Stimulated activated CD8-positive, alpha-beta memory T cell treated with anti-CD3 and anti-CD28 coated beads, Interleukin-2, amount 100 ng/mL, for 48 hours (primary cell): Measurements from ENCODE around the gene PDLIM1.
"Not testable (repeated sequence)": the region's sequence is repeated elsewhere in the genome, so short reads cannot be mapped to it uniquely, and the experiment has no call there.

Experiments used
- DNase-seq, 2 donors: peaks; one replicate each; pipeline ENCODE4 v3.0.0-alpha.2; 2020; ENCODE audit warnings: low read depth in 2 of 2

The PDLIM1 gene

DNA sequence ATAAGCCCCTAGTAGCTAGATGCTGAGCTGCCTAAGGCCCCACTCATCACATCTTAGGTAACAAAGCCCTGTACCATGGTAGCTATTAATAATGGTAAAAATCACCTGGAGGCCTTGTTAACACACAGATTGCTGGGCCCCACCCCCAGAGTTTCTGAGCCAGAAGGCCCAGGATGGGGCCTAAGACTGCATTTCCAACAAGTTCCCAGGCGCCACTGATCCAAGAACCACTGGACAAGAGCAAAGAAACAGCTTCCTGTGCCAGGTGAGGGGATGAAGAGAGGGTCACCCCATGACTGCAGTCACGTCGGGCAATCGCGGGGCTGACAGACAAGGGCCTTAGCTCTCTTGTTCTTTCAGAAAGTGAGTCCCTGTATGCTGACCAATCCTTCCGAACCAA lies 50.0 kb downstream of the PDLIM1 start:
- DNase-seq: no peak

- not testable (repeated sequence) for DNase-seq
Measured at GRCh38 chr10:95240096-95240495, 50.7 kb downstream of the PDLIM1 start.

- no peak for DNase-seq
Measured at GRCh38 chr10:95237376-95238170, 53.2 kb downstream of the PDLIM1 start.

- peak in 1 of 2 donors; percentile 18 for DNase-seq
Measured at GRCh38 chr10:95236068-95236903, 54.5 kb downstream of the PDLIM1 start.

DNA sequence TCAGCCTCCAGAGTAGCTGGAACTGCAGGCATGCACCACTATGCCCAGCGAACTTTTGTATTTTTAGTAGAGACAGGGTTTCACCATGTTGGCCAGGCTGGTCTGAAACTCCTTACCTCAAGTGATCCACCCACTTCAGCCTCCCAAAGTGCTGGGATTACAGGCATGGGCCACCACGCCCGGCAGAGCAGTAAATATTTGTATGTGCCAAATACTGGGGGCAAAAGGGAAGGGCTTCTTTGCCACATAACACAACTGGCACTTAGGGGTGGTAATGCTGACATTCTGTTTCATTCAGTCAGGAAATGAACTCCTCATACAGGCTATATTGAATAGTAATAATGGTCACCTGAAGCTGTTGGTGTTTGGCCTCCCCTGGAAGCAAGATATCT lies 55.1 kb downstream of the PDLIM1 start:
- DNase-seq: no peak

GRCh38 chr10:95234951-95235350 lies 55.9 kb downstream of the PDLIM1 start:
- DNase-seq: no peak

- DNase-seq: no peak
Measured at GRCh38 chr10:95233377-95234034, 57.3 kb downstream of the PDLIM1 start.

DNA sequence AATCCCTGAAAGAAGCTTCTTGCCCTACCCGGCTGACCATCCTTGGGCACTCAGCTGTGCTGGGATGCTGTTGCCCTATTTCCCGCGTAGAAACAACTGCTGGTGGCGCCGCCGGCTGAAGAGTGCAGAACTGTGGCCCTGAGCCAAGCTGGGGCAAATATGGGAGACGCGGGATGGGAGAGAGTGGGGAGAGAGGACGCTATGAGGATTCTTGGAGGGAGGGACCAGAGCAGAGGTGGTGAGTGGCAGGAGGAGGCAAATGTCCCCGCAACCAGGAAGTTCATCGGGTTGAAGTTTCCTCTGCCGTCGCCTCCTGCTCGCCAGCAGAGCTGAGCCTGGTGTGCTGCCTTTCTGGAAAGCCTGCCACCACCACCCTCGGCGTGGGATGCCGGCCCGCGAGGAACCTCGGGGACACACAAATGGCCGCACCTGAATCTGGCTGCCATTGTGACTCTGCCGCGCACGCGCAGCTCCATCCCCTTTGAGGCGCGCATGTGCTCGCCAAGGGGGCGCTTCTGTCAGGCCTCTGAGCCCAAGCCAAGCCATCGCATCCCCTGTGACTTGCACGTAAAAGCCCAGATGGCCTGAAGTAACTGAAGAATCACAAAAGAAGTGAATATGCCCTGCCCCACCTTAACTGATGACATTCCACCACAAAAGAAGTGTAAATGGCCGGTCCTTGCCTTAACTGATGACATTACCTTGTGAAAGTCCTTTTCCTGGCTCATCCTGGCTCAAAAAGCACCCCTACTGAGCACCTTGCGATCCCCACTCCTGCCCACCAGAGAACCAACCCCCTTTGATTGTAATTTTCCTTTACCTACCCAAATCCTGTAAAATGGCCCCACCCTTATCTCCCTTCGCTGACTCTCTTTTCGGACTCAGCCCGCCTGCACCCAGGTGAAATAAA lies 59.9 kb downstream of the PDLIM1 start:
- peak; percentile 18 to 32 for DNase-seq

DNA sequence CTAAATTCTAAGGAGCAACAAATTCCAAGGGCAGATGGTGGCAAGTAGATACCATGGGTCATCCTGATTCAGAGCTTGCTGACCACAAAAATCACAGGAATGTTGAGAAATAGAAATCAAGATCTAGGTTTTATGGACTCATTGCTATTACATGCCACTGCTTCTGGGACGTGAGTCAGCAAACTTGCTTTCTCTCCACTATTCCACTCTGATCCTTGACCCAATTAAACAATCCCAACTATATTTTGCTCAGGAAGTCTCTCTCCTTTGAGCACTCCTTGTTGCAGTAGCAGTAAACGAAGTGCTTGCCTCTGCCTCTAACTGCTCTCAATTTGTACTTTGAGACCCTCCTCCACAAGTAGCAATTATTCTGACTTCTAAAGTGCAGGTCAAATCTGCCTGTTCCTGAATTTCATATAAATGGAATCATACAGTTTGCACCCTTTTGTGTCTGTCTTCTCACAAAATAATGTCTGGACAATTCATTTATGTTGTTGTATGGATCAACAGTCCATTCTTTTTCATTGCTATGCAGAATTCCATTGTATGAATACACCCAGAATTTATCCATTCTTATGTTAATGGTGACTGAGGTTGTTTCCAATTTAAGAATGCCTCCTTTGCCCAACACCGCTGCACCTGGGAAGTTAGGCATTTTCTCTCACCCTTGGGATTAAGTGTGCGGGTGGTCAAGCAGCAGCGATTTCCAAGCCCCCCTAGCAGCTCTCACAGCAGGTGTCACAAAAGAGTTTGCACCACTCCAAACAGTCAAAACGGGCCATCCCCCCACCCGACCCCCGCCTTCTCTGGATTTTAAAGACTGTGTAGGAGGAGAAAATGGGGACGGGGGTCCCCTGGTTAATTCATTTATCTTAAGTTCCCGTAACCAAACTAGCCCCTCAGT lies 60.8 kb downstream of the PDLIM1 start:
- DNase-seq: no peak

DNA sequence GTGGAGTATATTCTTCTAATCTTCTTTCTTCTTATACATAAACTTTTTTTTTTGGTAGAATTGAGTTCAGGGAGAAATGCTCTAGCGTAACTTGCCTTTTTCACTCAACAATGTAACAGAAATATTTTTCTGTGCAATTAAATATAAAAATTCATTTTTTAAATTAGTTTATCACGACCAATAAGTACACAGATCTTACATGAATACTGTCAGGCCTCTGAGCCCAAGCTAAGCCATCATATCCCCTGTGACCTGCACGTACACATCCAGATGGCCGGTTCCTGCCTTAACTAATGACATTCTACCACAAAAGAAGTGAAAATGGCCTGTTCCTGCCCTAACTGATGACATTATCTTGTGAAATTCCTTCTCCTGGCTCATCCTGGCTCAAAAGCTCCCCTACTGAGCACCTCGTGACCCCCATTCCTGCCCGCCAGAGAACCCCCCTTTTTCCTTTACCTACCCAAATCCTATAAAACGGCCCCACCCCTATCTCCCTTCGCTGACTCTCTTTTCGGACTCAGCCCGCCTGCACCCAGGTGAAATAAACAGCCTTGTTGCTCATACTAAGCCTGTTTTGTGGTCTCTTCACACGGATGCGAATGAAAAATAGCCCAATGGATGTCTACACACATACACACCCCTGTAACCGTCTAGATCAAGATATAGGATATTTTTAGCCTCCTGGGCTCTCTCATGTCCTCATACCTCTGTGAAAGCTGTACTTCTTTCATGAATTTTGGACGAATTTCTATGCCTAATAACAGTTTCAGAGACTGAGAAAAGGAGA lies 61.7 kb downstream of the PDLIM1 start:
- DNase-seq: not testable (repeated sequence)

- no peak for DNase-seq
Measured at GRCh38 chr10:95225136-95225535, 65.7 kb downstream of the PDLIM1 start.

- DNase-seq: no peak
Measured at GRCh38 chr10:95221124-95221523, 69.7 kb downstream of the PDLIM1 start.

GRCh38 chr10:95220539-95220938 lies 70.3 kb downstream of the PDLIM1 start:
- no peak for DNase-seq

DNA sequence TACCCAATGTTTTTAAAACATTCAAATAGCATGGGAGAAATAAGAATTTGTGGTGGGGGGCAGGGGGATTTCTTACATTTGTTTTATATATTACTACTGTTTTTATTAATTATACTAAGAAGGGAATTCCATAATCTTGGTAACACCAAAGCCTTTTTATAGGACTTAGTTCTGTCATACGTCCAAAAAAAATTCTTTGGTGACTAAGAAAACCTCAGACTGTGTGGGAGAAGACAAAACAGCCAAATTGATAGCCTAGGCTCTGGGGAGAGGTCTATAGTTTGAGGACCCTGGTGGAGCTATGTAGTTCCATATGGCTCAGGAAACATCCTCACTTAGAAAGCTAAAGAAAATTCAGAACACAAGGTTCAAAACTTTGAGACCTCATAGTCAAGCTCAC lies 73.3 kb downstream of the PDLIM1 start:
- no peak for DNase-seq

- DNase-seq: no peak
Measured at GRCh38 chr10:95214793-95215192, 76.0 kb downstream of the PDLIM1 start.

- DNase-seq: no peak
Measured at GRCh38 chr10:95214369-95214768, 76.4 kb downstream of the PDLIM1 start.

DNA sequence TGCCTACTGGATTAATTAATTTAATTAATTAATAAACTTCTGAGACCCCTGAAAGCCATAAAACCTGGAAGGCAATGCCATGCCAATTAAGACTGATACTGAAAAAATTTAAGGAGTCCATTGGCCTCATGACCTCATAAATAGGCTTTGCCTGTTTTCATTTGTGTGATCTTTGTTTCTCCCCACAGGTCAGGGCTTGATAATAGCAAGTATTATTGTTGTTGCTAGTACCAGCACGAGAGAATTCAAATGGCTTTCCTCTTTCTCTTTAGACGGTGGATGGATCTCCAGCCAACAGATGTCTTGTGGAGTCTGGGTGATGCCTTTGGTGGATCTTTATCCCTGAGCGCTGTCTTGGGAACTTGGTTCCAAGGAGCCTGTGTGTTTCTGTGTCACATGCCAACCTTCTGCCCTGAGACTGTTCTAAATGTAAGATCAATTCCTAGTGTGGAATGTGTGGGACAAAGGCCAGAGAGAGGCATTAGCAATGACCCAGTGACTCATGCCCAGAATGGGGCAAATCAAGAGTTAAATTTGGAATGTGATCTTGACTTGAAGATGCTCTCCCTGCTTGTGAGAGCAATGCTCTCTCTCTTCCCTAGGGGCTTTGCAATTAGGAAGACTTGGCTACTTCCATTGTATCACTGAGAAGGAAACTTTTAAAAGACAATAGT lies 79.1 kb downstream of the PDLIM1 start:
- no peak for DNase-seq

DNA sequence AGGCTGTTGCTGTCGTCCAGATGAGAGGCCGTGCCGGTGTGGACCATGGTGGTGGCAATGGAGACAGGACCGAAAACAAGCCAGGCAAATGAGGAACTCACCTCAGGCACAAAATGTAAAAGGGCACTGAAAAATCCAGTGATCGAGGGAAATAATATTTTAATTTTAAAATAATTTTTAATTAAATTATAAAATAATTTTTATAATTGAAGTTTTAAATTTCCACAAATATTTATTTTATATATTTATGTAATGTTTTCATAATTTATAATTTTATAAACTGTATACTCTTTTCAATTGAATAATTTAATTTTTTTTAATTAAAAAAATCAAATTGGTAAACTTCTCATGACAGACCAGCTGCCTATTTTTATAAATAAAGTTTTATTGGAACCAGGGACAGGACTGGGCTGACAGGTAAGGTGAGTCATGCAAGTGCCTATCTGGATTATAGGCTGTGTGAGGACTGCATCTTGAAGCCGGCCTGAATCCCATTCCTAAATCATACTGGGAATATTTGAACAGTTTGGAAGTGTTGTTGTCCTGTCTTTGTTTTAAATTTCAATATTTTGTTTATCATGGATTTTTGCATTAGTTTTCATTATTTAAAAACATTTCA lies 81.2 kb downstream of the PDLIM1 start:
- no peak for DNase-seq
